ENCODE measurements around the gene RNU2-1. TPM values are rescaled to one million over a fixed set of nuclear protein-coding genes. Genes with fewer than 3 reads are reported as not detected.

RNU2-1 gene
- total RNA-seq, 2 experiments from 2014 or later: 5,509 to 5,687 TPM

Other genes starting within 250 kb of the RNU2-1 start
- gene RPL27, start 235.6 kb downstream of the RNU2-1 start, total RNA-seq: 1,000 to 10,000 TPM; 1,552 to 1,589 TPM
- gene IFI35, start 227.2 kb downstream of the RNU2-1 start, total RNA-seq: 10 to 100 TPM; 66.0 to 68.6 TPM
- gene VAT1, start 211.6 kb downstream of the RNU2-1 start, total RNA-seq: 10 to 100 TPM; 45.3 to 49.6 TPM
- under 1 TPM in 1 of 2 experiments, not detected in 1; 0.07 TPM for gene RND2, start 208.7 kb downstream of the RNU2-1 start, total RNA-seq
- 100 to 1,000 TPM in 1 of 2 experiments, 10 to 100 TPM in 1; 92.8 to 103 TPM for gene BRCA1, start 108.6 kb downstream of the RNU2-1 start, total RNA-seq
- 10 to 100 TPM; 62.0 to 65.9 TPM for gene NBR1, start 62.8 kb downstream of the RNU2-1 start, total RNA-seq
- gene TMEM106A, start 22.1 kb downstream of the RNU2-1 start, total RNA-seq: 10 to 100 TPM; 10.1 to 10.4 TPM
- not detected for gene CCDC200, start 5.4 kb downstream of the RNU2-1 start, total RNA-seq
- 1 to 10 TPM; 2.3 TPM for gene ARL4D, start 165.0 kb upstream of the RNU2-1 start, total RNA-seq
- 10 to 100 TPM; 47.8 to 54.1 TPM for gene DHX8, start 250.0 kb upstream of the RNU2-1 start, total RNA-seq